Lung (tissue), 12 donors: Measurements from ENCODE around the gene FAM50B. TPM values are rescaled to one million over a fixed set of nuclear protein-coding genes. Genes with fewer than 3 reads are reported as not detected.

Experiments
- ATAC-seq: fragments of 200-7000 bp; cut with Tn5 transposase; one replicate; pipeline ENCODE4 v1.9.1; 2020; ENCODE audit warnings: moderate number of reproducible peaks; ENCODE audit not compliant: insufficient read depth, low FRiP score
- DNase-seq, 3 donors: peaks; one replicate each; pipeline ENCODE4 v3.0.0-alpha.2; 2013 to 2017
- H3K27ac ChIP-seq, 2 donors: one replicate each; pipeline ENCODE4 v1.5.1; 2013; ENCODE audit warnings: mild to moderate bottlenecking in 2 of 2, moderate library complexity in 2 of 2, control low read depth in 1 of 2, inconsistent platforms in 1 of 2, low read depth in 1 of 2, low read length in 1 of 2
- H3K27me3 ChIP-seq, 3 donors: one replicate each; pipeline ENCODE4 v1.5.1; 2013; ENCODE audit warnings: low read length in 2 of 3; ENCODE audit not compliant: control insufficient read depth in 3 of 3, insufficient read depth in 3 of 3
- H3K36me3 ChIP-seq, 4 donors: one replicate each; pipeline ENCODE4 v1.5.1; 2013; ENCODE audit warnings: low read length in 4 of 4, mild to moderate bottlenecking in 1 of 4, moderate library complexity in 1 of 4; ENCODE audit not compliant: control insufficient read depth in 4 of 4, insufficient read depth in 4 of 4
- H3K4me1 ChIP-seq, 5 donors: one replicate each; pipeline ENCODE4 v1.5.1; 2013; ENCODE audit warnings: low read length in 5 of 5, mild to moderate bottlenecking in 2 of 5, moderate library complexity in 1 of 5; ENCODE audit not compliant: control insufficient read depth in 5 of 5, insufficient read depth in 5 of 5
- H3K4me3 ChIP-seq: one replicate; pipeline ENCODE4 v1.5.1; 2013; ENCODE audit warnings: mild to moderate bottlenecking, control low read depth, moderate library complexity
- H3K9ac ChIP-seq, 2 donors: one replicate each; pipeline ENCODE4 v1.5.1; 2013; ENCODE audit warnings: low read length in 2 of 2, control low read depth in 1 of 2; ENCODE audit not compliant: insufficient read depth in 1 of 2
- H3K9me3 ChIP-seq, 4 donors: one replicate each; pipeline ENCODE4 v1.5.1; 2013; ENCODE audit warnings: low read length in 3 of 4, mild to moderate bottlenecking in 1 of 4, moderate library complexity in 1 of 4; ENCODE audit not compliant: control insufficient read depth in 4 of 4, insufficient read depth in 3 of 4
- CTCF ChIP-seq: IDR thresholded peaks from 2 replicates; pipeline ENCODE4 v1.5.1; 2012; ENCODE audit warnings: mild to moderate bottlenecking; ENCODE audit errors: control extremely low read depth, extremely low read depth
- WGBS, 2 donors: extraction: QIAGEN DNeasy Blood & Tissue Kit; methylation state at CpG; one replicate each; pipeline ENCODE4 v1.1.7; 2013; 5-methylcytosine and 5-hydroxymethylcytosine counted together
- polyA plus RNA-seq, 2 donors: library from polyadenylated mRNA; stranded (reverse); fragments of 200-250 nt; gene quantifications; one replicate each; pipeline ENCODE4 v1.2.1, GENCODE V29; 2013
- total RNA-seq, 2 donors: library from RNA; depleted of rRNA in 1 of 2; stranded (reverse); fragments of >200 nt in 1 of 2; gene quantifications; one replicate each; pipeline ENCODE4 v1.2.1, GENCODE V29; 2014 to 2021
- donor health status: control.
- donor health status: control.
- donor health status: Bipolar disorder and iron deficiency.
- donor health status: healthy.
- donor health status: DM: yes; HTN: yes; CAD: no.

Gene FAM50B
- total and polyA plus RNA-seq, 4 donors: 7.1 to 15.8 (median 11.3) TPM

- ATAC-seq: no peak
- Histone ChIP-seq H3K4me3 (no peak overlapping the region), H3K27me3 (no peaks in the 10 kb centered on the region), H3K4me1 (no peaks in the 10 kb centered on the region), H3K9ac (no peak overlapping the region), H3K27ac (no peak overlapping the region), H3K36me3 (no peaks in the 10 kb centered on the region), H3K9me3 (peaks cover 0 to 2% (median 0%) of the 10 kb centered on the region in 4 donors)
- 81 to 86% methylated on average over 7 of the region's 7 CpGs for WGBS, 2 donors
- DNase-seq: no peak
- no peak for TF ChIP-seq CTCF
These were observed 19.4 kb downstream of the FAM50B start for GRCh38 chr6:3868544-3868943.

DNA sequence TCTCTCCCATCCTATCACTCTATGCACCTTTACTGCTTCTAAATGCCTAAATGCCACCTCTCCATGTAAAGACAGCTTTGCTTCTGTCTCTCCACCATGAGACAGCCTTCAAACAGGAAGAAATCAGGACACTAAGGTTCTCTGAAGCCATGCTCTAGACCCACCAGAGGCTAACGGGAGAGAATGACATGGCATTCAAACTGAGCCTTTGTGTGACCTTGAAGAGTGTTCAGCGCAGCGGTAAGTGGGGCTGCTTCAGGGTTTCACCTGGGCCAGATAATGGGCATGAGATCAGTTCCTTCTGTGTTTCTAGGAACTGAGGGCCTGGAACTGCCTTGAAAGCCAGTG, 20.1 kb downstream of the FAM50B start:
- Histone ChIP-seq H3K4me3 (no peak overlapping the region), H3K9ac (no peak overlapping the region), H3K27me3 (no peaks in the 10 kb centered on the region), H3K27ac (no peak overlapping the region), H3K36me3 (no peaks in the 10 kb centered on the region), H3K4me1 (no peaks in the 10 kb centered on the region), H3K9me3 (peaks cover 0 to 2% (median 0%) of the 10 kb centered on the region in 4 donors)
- DNase-seq: no peak
- no peak for ATAC-seq
- no peak for TF ChIP-seq CTCF
- WGBS, 2 donors: 86 to 95% methylated on average over 3 of the region's 3 CpGs

GRCh38 chr6:3869632-3870527, 20.7 kb downstream of the FAM50B start:
- no peak overlapping the region for H3K9ac ChIP-seq
- no peak overlapping the region for H3K27ac ChIP-seq
- no peak for DNase-seq
- no peak overlapping the region for H3K4me3 ChIP-seq
- no peak for ATAC-seq
- no peaks in the 10 kb centered on the region for H3K4me1 ChIP-seq
- no peaks in the 10 kb centered on the region for H3K36me3 ChIP-seq
- WGBS, 2 donors: 69 to 76% methylated on average over 16 of the region's 16 CpGs
- no peak for TF ChIP-seq CTCF
- peaks cover 0 to 2% (median 0%) of the 10 kb centered on the region in 4 donors for H3K9me3 ChIP-seq
- H3K27me3 ChIP-seq: no peaks in the 10 kb centered on the region

DNA sequence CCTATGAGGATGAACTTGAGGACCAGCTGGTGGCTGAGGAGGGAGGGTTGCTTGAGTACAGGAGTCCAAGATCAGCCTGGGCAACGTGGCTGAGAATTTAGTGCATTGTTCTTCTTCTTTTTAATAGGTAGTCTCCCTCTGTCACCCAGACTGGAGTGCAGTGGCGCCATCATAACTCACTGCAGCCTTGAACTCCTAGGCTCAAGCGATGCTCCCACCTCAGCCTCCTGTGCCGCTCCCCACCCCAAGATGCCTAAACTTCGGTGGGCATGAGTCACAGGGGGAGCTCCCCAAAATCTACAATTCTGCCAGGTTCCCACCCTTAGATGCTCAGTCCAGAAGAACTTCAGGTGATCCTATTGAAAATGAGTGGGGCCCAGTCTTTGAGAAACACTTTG, 21.4 kb downstream of the FAM50B start:
- no peak for ATAC-seq
- 90 to 95% methylated on average over 5 of the region's 5 CpGs for WGBS, 2 donors

More for the DNA sequence above, 21.4 kb downstream of the FAM50B start:
- TF ChIP-seq CTCF: no peak
- Histone ChIP-seq H3K27me3 (no peaks in the 10 kb centered on the region), H3K27ac (no peak overlapping the region), H3K4me1 (no peaks in the 10 kb centered on the region), H3K36me3 (no peaks in the 10 kb centered on the region), H3K9me3 (no peaks in the 10 kb centered on the region), H3K4me3 (no peak overlapping the region), H3K9ac (no peak overlapping the region)
- DNase-seq: no peak
